HG03103 (cell line): ENCODE data around the gene PEX16.
"Not testable (repeated sequence)": the region's sequence is repeated elsewhere in the genome, so short reads cannot be mapped to it uniquely, and the experiment has no call there.

Experiments
- ATAC-seq: cut with Tn5 transposase; IDR thresholded peaks from one replicate; pipeline ENCODE4 v1.9.1; 2021; ENCODE audit warnings: low read depth; ENCODE audit not compliant: unreplicated experiment

PEX16 gene

GRCh38 chr11:45919806-45920530 is 2.3 kb upstream of the PEX16 start:
- ATAC-seq: no peak

- no peak for ATAC-seq
Observed at GRCh38 chr11:45918962-45919675, 1.4 kb upstream of the PEX16 start.

- ATAC-seq: peak; percentile 44
Observed at GRCh38 chr11:45918331-45918941, 759 bp upstream of the PEX16 start.

GRCh38 chr11:45917286-45917622 is 423 bp downstream of the PEX16 start:
- no peak for ATAC-seq

- no peak for ATAC-seq
Observed at GRCh38 chr11:45915446-45915845, 2.2 kb downstream of the PEX16 start.

GRCh38 chr11:45913942-45914635 is 3.6 kb downstream of the PEX16 start:
- ATAC-seq: no peak

GRCh38 chr11:45913514-45913913 is 4.2 kb downstream of the PEX16 start:
- no peak for ATAC-seq

GRCh38 chr11:45910623-45911022 is 7.1 kb downstream of the PEX16 start:
- ATAC-seq: no peak

GRCh38 chr11:45909594-45910475 is 7.8 kb downstream of the PEX16 start:
- ATAC-seq: no peak

- no peak for ATAC-seq
Observed at GRCh38 chr11:45907911-45908370, 9.7 kb downstream of the PEX16 start.

GRCh38 chr11:45906965-45907611 is 10.6 kb downstream of the PEX16 start, which contains the start of gene FREY1:
TSS of gene FREY1 (minus strand) at chr11:45907271. CDS start at chr11:45907245, 26 bp downstream.
- ATAC-seq: no peak

GRCh38 chr11:45906096-45906682 is 11.5 kb downstream of the PEX16 start:
- no peak for ATAC-seq

- not testable (repeated sequence) for ATAC-seq
Observed at GRCh38 chr11:45905576-45905975, 12.1 kb downstream of the PEX16 start.

GRCh38 chr11:45905095-45905494 is 12.6 kb downstream of the PEX16 start:
- ATAC-seq: no peak

GRCh38 chr11:45904309-45904915 is 13.3 kb downstream of the PEX16 start:
- no peak for ATAC-seq

GRCh38 chr11:45902452-45903380 is 15.0 kb downstream of the PEX16 start:
- ATAC-seq: no peak

GRCh38 chr11:45901626-45902025 is 16.1 kb downstream of the PEX16 start:
- ATAC-seq: no peak
